ENCODE results near the gene KIAA1143.

The KIAA1143 gene

GRCh38 chr3:44761424-44762169 is at the start of gene KIAA1143, which contains the start of gene KIF15:
Gene KIAA1143 (minus strand): TSS chr3:44761619. CDS start chr3:44761602, 17 bp downstream.
Gene KIF15 (plus strand): TSS chr3:44761794. CDS start chr3:44761866, 72 bp downstream.
- peak; percentile 97 for DNase-seq (ENCODE audit: low read depth)

- DNase-seq (ENCODE audit: low read depth), result no peak
These were observed 44.5 kb upstream of the KIAA1143 start for GRCh38 chr3:44805960-44806359.

DNA sequence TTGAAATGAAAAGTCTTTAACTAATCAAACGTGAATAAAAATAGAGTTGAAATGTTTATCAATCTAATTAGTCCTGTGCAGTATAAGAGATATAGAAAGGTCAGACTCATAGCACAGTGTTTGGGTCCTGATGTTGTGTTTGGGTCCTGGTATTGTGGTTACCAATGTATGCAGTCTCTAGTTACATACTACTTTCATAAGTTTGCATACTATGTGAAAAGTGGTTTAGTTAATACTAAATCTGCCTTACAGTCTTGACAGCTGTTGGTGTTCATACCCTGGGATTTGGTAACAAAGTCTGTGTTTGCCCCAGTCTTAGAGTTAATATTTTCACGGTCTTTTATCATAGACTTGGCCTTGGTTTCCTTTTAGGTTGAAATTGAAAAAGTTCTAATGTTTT is 41.9 kb upstream of the KIAA1143 start:
- DNase-seq (ENCODE audit: low read depth), result no peak

- DNase-seq (ENCODE audit: low read depth), result no peak
These were observed 40.6 kb upstream of the KIAA1143 start for GRCh38 chr3:44802011-44802410.

- no peak for DNase-seq (ENCODE audit: low read depth)
These were observed 33.8 kb upstream of the KIAA1143 start for GRCh38 chr3:44795197-44795596.

GRCh38 chr3:44782891-44783290 is 21.5 kb upstream of the KIAA1143 start:
- DNase-seq (ENCODE audit: low read depth), result no peak

DNA sequence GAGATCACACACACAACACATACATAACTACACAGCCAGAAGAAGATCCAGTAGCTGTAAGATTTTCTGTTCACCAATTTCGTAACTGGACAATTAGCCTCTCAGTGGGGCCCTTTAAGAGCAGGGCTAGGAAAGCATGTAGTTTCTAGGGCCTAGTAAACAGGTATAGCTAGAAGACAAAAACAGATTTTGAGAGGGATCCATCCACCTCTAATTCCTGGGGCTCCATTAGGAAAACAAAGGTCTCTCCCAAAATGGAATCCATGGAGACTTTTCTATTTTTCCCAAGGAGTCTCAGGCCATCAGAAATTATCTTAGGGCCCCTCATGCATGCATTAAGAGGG is 10.7 kb upstream of the KIAA1143 start:
- no peak for DNase-seq (ENCODE audit: low read depth)

GRCh38 chr3:44771424-44772098 is 10.1 kb upstream of the KIAA1143 start:
- no peak for DNase-seq (ENCODE audit: low read depth)

- DNase-seq (ENCODE audit: low read depth), result no peak
These were observed 2.8 kb upstream of the KIAA1143 start for GRCh38 chr3:44764248-44764647.

GRCh38 chr3:44762690-44763089 is 1.3 kb upstream of the KIAA1143 start:
- no peak for DNase-seq (ENCODE audit: low read depth)

DNA sequence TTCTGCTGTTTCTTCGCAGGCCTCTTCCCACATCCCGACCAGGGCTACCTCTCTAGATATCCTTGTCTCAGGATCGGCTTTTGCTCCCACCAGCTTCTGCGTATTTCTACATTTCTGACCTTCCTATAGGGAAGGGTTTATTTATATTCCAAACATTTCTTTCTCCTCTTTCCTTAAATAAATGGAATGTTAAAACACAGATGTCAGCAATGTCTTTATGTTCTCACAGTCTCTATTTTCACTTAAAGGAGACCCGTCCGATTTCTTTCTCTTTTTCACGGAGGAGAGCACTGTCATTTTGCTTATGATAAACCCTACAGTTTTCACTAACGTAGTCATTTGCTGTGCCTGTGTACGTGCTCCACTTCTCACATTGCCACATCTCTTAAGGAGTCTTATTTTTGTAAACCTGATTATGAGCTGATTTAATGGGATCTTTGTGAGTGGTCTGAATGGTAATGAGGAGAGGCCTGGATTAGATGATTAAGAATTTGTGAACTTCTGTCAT is 805 bp upstream of the KIAA1143 start:
- DNase-seq (ENCODE audit: low read depth), result no peak

DNA sequence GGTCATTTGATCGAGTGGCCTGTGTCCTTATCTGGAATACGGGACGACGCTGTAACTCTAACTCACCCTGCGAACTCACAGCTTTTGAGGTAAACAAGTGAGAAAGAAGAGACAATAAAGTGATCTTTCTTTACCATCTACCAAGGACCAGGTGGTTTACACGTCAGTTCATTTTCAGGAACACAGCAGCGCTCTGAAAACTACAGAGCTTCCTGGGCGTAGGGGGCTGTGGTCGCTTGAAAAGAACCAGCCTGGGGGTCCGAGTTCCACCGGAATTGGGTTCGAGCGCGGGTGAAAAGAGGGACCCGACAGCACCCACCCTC is 357 bp downstream of the KIAA1143 start:
- DNase-seq (ENCODE audit: low read depth), result no peak

GRCh38 chr3:44734646-44735168 is 26.7 kb downstream of the KIAA1143 start:
- no peak for DNase-seq (ENCODE audit: low read depth)

GRCh38 chr3:44729384-44729910 is 32.0 kb downstream of the KIAA1143 start, which contains the start of gene ZNF501:
Gene ZNF501 (plus strand): TSS chr3:44729635. CDS start chr3:44734422, 4,787 bp downstream.
- DNase-seq (ENCODE audit: low read depth), result peak; percentile 82

- no peak for DNase-seq (ENCODE audit: low read depth)
These were observed 39.4 kb downstream of the KIAA1143 start for GRCh38 chr3:44722103-44722401.

DNA sequence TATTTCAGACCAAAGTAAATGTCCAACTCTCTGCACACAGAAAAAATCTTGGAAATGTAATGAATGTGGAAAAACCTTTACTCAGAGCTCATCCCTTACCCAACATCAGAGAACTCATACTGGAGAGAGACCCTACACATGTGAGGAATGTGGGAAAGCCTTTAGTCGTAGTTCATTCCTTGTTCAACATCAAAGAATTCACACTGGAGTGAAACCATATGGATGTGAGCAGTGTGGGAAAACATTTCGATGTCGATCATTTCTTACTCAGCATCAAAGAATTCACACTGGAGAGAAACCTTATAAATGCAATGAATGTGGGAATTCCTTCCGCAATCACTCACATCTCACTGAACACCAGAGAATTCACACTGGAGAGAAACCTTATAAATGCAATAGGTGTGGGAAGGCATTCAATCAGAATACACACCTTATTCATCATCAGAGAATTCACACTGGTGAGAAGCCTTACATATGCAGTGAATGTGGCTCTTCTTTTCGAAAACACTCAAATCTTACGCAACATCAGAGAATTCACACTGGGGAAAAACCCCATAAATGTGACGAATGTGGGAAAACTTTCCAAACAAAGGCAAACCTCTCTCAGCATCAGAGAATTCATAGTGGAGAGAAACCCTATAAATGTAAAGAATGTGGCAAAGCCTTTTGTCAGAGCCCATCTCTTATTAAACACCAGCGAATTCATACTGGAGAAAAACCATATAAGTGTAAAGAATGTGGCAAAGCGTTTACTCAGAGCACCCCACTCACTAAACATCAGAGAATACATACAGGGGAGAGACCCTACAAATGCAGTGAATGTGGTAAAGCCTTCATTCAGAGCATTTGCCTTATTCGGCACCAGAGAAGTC is 40.0 kb downstream of the KIAA1143 start:
- no peak for DNase-seq (ENCODE audit: low read depth)

DNA sequence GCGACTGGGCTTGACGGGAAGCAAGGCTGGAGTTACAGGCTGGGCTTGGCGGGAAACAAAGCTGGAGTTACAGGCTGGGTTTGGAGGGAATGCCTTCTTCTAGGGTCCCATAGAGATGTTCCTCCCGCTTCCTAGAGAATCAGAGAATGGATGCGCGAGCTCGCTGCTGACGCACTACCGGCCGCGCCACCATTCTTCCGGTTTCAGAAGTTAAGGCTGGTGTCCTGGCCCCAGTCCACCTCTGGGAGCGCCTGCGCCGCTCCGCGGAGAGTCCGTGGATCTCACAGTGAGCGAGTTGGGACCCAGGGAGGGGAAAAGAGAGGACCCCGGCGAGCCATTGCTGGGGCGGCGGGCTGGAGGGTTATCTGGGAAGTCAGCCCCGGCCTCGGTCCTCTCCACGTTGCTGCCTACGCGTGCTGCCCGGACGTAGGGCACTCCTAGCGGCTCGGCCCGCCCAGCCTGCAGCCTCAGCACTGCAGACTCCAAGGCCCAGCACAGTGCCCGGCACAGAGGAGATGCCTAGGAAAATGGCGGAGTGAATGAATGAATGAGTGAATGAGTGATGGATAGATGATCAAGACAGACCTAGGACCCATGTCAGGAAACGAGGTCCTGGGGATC is 48.9 kb downstream of the KIAA1143 start, which contains the start of gene ZNF502:
TSS of gene ZNF502 (plus strand) at position 206 of the 621 bp plus-strand sequence. CDS start 7,602 bp downstream, outside the sequence.
- DNase-seq (ENCODE audit: low read depth), result peak; percentile 53

All from activated T-cell treated with anti-CD3 and anti-CD28 coated beads for 24 hours (primary cell).